Keratinocyte (primary cell): ENCODE data around the gene EIF2S2. TPM values are rescaled to one million over a fixed set of nuclear protein-coding genes. Genes with fewer than 3 reads are reported as not detected.
"Not testable (repeated sequence)": the region's sequence is repeated elsewhere in the genome, so short reads cannot be mapped to it uniquely, and the experiment has no call there.

Experiments
- DNase-seq: peaks from one replicate; pipeline ENCODE4 v3.0.0-alpha.2; 2011; ENCODE audit warnings: low read depth, missing footprints, low spot score
- FAIRE-seq: peaks from 2 replicates; lab custom pipeline; 2011; peaks lifted over from hg19 to GRCh38; lab: Jason Lieb, UNC
- H2AFZ ChIP-seq: 2 replicates; pipeline ENCODE4 v1.6.0; 2012; ENCODE audit warnings: low read length, control low read depth, inconsistent platforms; ENCODE audit not compliant: control insufficient read depth
- H3K27ac ChIP-seq: 2 replicates; pipeline ENCODE4 v1.5.1; 2011; ENCODE audit warnings: low read length; ENCODE audit not compliant: control insufficient read depth, insufficient read depth
- H3K27me3 ChIP-seq: 3 replicates; pipeline ENCODE4 v1.6.0; 2011; ENCODE audit warnings: low read length; ENCODE audit not compliant: control insufficient read depth, insufficient read depth; ENCODE audit errors: extremely low read depth
- H3K36me3 ChIP-seq, 2 experiments: 2 replicates in 1 of 2; 3 replicates in 1 of 2; pipeline ENCODE4 v1.5.1; 2011; ENCODE audit warnings: low read length in 2 of 2, mild to moderate bottlenecking in 1 of 2; ENCODE audit not compliant: control insufficient read depth in 2 of 2, insufficient read depth in 2 of 2; ENCODE audit errors: extremely low read depth in 1 of 2
- H3K4me1 ChIP-seq: 3 replicates; pipeline ENCODE4 v1.5.1; 2011; ENCODE audit warnings: low read length; ENCODE audit not compliant: control insufficient read depth, insufficient read depth; ENCODE audit errors: extremely low read depth
- H3K4me2 ChIP-seq: 3 replicates; pipeline ENCODE4 v1.6.0; 2011; ENCODE audit warnings: low read depth, low read length; ENCODE audit not compliant: control insufficient read depth, insufficient read depth; ENCODE audit errors: extremely low read depth
- H3K4me3 ChIP-seq, 3 experiments: fragments of 200-600 bp in 1 of 3; sonication (generic) in 1 of 3; 2 replicates in 2 of 3; 3 replicates in 1 of 3; pipeline ENCODE4 v1.5.1; 2011 to 2016; ENCODE audit warnings: low read length in 3 of 3, mild to moderate bottlenecking in 3 of 3, control low read depth in 2 of 3, inconsistent platforms in 1 of 3, low read depth in 1 of 3, mixed read lengths in 1 of 3, mixed run types in 1 of 3, moderate library complexity in 1 of 3; ENCODE audit not compliant: control insufficient read depth in 2 of 3, insufficient read depth in 2 of 3; ENCODE audit errors: extremely low read depth in 1 of 3
- H3K79me2 ChIP-seq: 2 replicates; pipeline ENCODE4 v1.6.0; 2012; ENCODE audit warnings: low read length; ENCODE audit not compliant: control insufficient read depth, insufficient read depth
- H3K9ac ChIP-seq: 3 replicates; pipeline ENCODE4 v1.6.0; 2011; ENCODE audit warnings: low read length; ENCODE audit not compliant: control insufficient read depth, insufficient read depth; ENCODE audit errors: extremely low read depth
- H3K9me1 ChIP-seq: 3 replicates; pipeline ENCODE4 v1.6.0; 2011; ENCODE audit warnings: low read length; ENCODE audit not compliant: control insufficient read depth, insufficient read depth; ENCODE audit errors: extremely low read depth
- H3K9me3 ChIP-seq: 2 replicates; pipeline ENCODE4 v1.5.1; 2012; ENCODE audit warnings: low read depth, low read length; ENCODE audit not compliant: control insufficient read depth
- H4K20me1 ChIP-seq: 3 replicates; pipeline ENCODE4 v1.6.0; 2011; ENCODE audit warnings: low read length; ENCODE audit not compliant: control insufficient read depth, insufficient read depth; ENCODE audit errors: extremely low read depth
- CTCF ChIP-seq, 3 experiments: IDR thresholded peaks in 1 of 3; conservative IDR thresholded peaks in 1 of 3; optimal IDR thresholded peaks in 1 of 3; 2 replicates in 2 of 3; 3 replicates in 1 of 3; pipeline versions ENCODE3 to v1.5.1; 2011; ENCODE audit warnings: low read length in 3 of 3, mild to moderate bottlenecking in 3 of 3, moderate library complexity in 2 of 3, control low read depth in 1 of 3, inconsistent platforms in 1 of 3; ENCODE audit not compliant: insufficient read depth in 2 of 3; ENCODE audit errors: extremely low read depth in 1 of 3
- EZH2 ChIP-seq: IDR thresholded peaks from one replicate; pipeline ENCODE4 v1.6.1; 2012; ENCODE audit warnings: inconsistent platforms, mild to moderate bottlenecking, low read length, moderate library complexity
- dilution Hi-C: fragments of 300-500 bp; cut with MboI; formaldehyde crosslinking; loops from one replicate; pipeline ENCODE4 v1.7.0; 2020; ENCODE audit warnings: low sequenced_read_pairs; ENCODE audit not compliant: extremely low pct_ligation_motif_present
- polyA plus RNA-seq, 5 experiments: library from polyadenylated mRNA; depleted of rRNA in 3 of 5; stranded (reverse) in 3 of 5; stranded (forward) in 1 of 5; unstranded in 1 of 5; fragments of >200 nt; gene quantifications; 1 replicate in 1 of 5; 2 replicates in 3 of 5; 3 replicates in 1 of 5; pipeline versions ENCODE4 v1.2.1 to v1.2.3, GENCODE V29; 2011 to 2012; ENCODE audit warnings: missing spikeins in 2 of 5, low read depth in 1 of 5, low replicate concordance in 1 of 5

The EIF2S2 gene
- polyA plus RNA-seq, 1 donor (not counting 4 experiments of a cell fraction or from before 2014, with no cell fraction given), result 131 TPM

GRCh38 chr20:34155836-34156235 lies 43.8 kb upstream of the EIF2S2 start:
- Histone ChIP-seq H2AFZ (no peak overlapping the region), H3K9me3 (no peaks in the 10 kb centered on the region), H4K20me1 (no peaks in the 10 kb centered on the region), H3K9ac (no peak overlapping the region), H3K9me1 (no peaks in the 10 kb centered on the region), H3K27me3 (no peaks in the 10 kb centered on the region), H3K4me2 (no peak overlapping the region), H3K4me1 (no peaks in the 10 kb centered on the region), H3K79me2 (no peaks in the 10 kb centered on the region), H3K4me3 (no peak overlapping the region), H3K27ac (no peak overlapping the region), H3K36me3 (no peaks in the 10 kb centered on the region)
- no peak for DNase-seq
- FAIRE-seq, result no peak
- TF ChIP-seq CTCF (optimal IDR thresholded peaks at IDR 0.05 in 1 of 3, IDR thresholded peaks at IDR 0.05 in 1 of 3, conservative IDR thresholded peaks at IDR 0.05 in 1 of 3; ENCODE audit: extremely low read depth in 1 of 3, insufficient read depth in 2 of 3, low read length in 3 of 3), result no peak
- TF ChIP-seq EZH2, result no peak
- dilution Hi-C loops, result no loop called here

- H3K27me3 ChIP-seq, H3K79me2 ChIP-seq, H3K4me2 ChIP-seq, H3K9ac ChIP-seq, H3K4me1 ChIP-seq, H3K27ac ChIP-seq, FAIRE-seq, dilution Hi-C loops, H2AFZ ChIP-seq, H3K4me3 ChIP-seq, H3K9me1 ChIP-seq, H4K20me1 ChIP-seq, H3K9me3 ChIP-seq, DNase-seq, H3K36me3 ChIP-seq: not testable (repeated sequence)
Measured at GRCh38 chr20:34153169-34153568, 41.1 kb upstream of the EIF2S2 start.

GRCh38 chr20:34152073-34152472 lies 40.0 kb upstream of the EIF2S2 start:
- H3K9me1 ChIP-seq, H3K9ac ChIP-seq, FAIRE-seq, H3K36me3 ChIP-seq, H3K4me1 ChIP-seq, H3K4me3 ChIP-seq, H3K9me3 ChIP-seq, DNase-seq, H3K4me2 ChIP-seq, H3K27me3 ChIP-seq, H2AFZ ChIP-seq, H4K20me1 ChIP-seq, H3K27ac ChIP-seq, H3K79me2 ChIP-seq, dilution Hi-C loops: not testable (repeated sequence)
